Aorta (tissue), 5 donors: ENCODE measurements around the gene FEZF2. TPM values are rescaled to one million over a fixed set of nuclear protein-coding genes. Genes with fewer than 3 reads are reported as not detected.
A peak's percentile ranks its signal among the peaks of the same experiment; 100 is the strongest.

Source experiments
- ATAC-seq: fragments of 200-7000 bp; cut with Tn5 transposase; one replicate; pipeline ENCODE4 v1.9.1; 2022; ENCODE audit warnings: moderate library complexity; ENCODE audit not compliant: low FRiP score
- DNase-seq, 2 donors: peaks; one replicate each; pipeline ENCODE4 v3.0.0-alpha.2; 2020
- H3K27ac ChIP-seq, 2 donors: one replicate each; pipeline ENCODE4 v1.5.1; 2013; ENCODE audit warnings: low read length in 2 of 2, mild to moderate bottlenecking in 2 of 2, moderate library complexity in 2 of 2, control low read depth in 1 of 2, inconsistent platforms in 1 of 2, low read depth in 1 of 2
- H3K27me3 ChIP-seq, 2 donors: one replicate each; pipeline ENCODE4 v1.6.1; 2013; ENCODE audit warnings: control low read depth in 1 of 2, low read length in 1 of 2, mild to moderate bottlenecking in 1 of 2, moderate library complexity in 1 of 2; ENCODE audit not compliant: insufficient read depth in 2 of 2, control insufficient read depth in 1 of 2
- H3K36me3 ChIP-seq, 2 donors: one replicate each; pipeline ENCODE4 v1.6.1; 2013; ENCODE audit warnings: control low read depth in 1 of 2, low read length in 1 of 2, mild to moderate bottlenecking in 1 of 2; ENCODE audit not compliant: insufficient read depth in 2 of 2, control insufficient read depth in 1 of 2
- H3K4me1 ChIP-seq, 2 donors: one replicate each; pipeline ENCODE4 v1.6.1; 2013; ENCODE audit warnings: low read length in 2 of 2, control low read depth in 1 of 2, mild to moderate bottlenecking in 1 of 2, moderate library complexity in 1 of 2; ENCODE audit not compliant: insufficient read depth in 2 of 2, control insufficient read depth in 1 of 2
- H3K4me3 ChIP-seq, 2 donors: one replicate each; pipeline ENCODE4 v1.5.1; 2013; ENCODE audit warnings: low read length in 2 of 2, control low read depth in 1 of 2, mild to moderate bottlenecking in 1 of 2
- H3K9me3 ChIP-seq: one replicate; pipeline ENCODE4 v1.6.1; 2013; ENCODE audit warnings: mild to moderate bottlenecking, low read length; ENCODE audit not compliant: control insufficient read depth
- WGBS, 2 donors: extraction: QIAGEN DNeasy Blood & Tissue Kit; methylation state at CpG; one replicate each; pipeline ENCODE4 v1.1.7; 2013; 5-methylcytosine and 5-hydroxymethylcytosine counted together
- intact Hi-C, 2 donors: fragments of 100-400 bp; cut with DNase I; formaldehyde crosslinking; loops; one replicate each; pipeline versions ENCODE4 v1.14.2 to v1.15.0; 2022
- long read RNA-seq, 2 donors: library from polyadenylated mRNA; unstranded; transcript quantifications; one replicate each; pipeline ENCODE4 v2.0.0, GENCODE V29; 2020 to 2021
- polyA plus RNA-seq, 2 donors: library from polyadenylated mRNA; stranded (reverse); fragments of 200-250 nt; gene quantifications; one replicate each; pipeline ENCODE4 v1.2.3, GENCODE V29; 2013
- total RNA-seq, 2 donors: library from RNA; stranded (reverse); fragmentation: NEBNext Ultra II Directional; extraction: Animal tissue kit (Norgen Biotek cat#: 25700); gene quantifications; one replicate each; pipeline ENCODE4 v1.2.1, GENCODE V29; 2021
- donor health status: healthy with polysubstance abuse.
- donor health status: Bipolar disorder and iron deficiency.
- donor health status: DM: no; HTN: no; CAD: no.
- donor health status: DM: no; HTN: no; CAD: no.
- donor health status: DM: yes; HTN: yes; CAD: no.

FEZF2 gene
- total RNA-seq, result not detected
- not detected for polyA plus RNA-seq
- long read RNA-seq, donor 1, result 0 reads
- long read RNA-seq, donor 2, result 0 reads

DNA sequence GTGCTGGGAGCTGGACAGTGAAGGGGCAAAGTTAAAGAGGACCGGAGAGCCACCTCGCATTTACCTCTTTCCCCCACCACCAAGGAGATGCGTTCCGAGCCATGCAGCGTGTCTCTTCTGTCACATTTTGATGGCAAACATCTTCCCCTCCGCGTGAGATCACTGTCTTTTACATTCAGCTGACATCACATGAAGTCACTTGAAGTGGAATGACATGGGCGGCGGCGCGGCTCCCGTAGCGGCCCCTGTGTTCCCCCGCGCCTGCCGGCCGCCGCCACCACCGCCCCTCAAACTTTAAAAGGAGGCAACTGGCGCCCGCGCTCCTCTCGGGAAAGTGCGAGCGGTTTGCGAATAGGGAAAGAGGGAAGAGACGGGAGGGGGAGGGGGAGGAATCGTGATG is at the start of gene FEZF2:
TSS of gene FEZF2 (minus strand) at position 336 of the 400 bp plus-strand sequence. CDS start 682 bp downstream, outside the sequence.
- Histone ChIP-seq H3K36me3 (no peaks in the 10 kb centered on the region), H3K27ac (no peak within 1 kb of the TSS), H3K9me3 (no peaks in the 10 kb centered on the region), H3K4me1 (peaks cover 0 to 3% of the 10 kb centered on the region in 2 donors), H3K27me3 (peaks cover 0 to 3% of the 10 kb centered on the region in 2 donors), H3K4me3 (peak within 1 kb of the TSS in 1 of 2 donors; percentile 42)
- WGBS, 2 donors, result 4% methylated on average over 26 to 28 of the region's 28 CpGs
- intact Hi-C loops, result no loop called here
- ATAC-seq (no peak), DNase-seq (no peak)

DNA sequence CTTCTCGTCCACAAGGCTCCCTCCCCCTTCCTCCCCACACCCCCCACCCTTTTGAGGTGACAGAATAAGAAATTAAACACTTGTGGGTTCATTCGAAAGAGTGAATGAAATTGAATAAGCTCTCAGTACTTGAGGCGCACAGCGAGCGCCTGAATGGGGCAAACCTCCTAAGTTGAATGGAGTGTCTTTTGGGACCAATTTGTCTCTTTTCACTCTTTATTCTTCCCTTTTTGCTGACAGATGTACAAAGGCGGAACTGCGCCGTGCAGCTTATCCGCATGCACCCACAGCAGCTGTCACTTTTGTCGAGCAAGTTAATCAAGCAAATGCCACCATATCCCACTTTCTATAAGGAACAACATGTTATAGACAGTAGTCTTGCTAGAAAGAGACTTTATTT is 47.9 kb upstream of the FEZF2 start:
- no peaks in the 10 kb centered on the region for H3K36me3 ChIP-seq
- H3K27me3 ChIP-seq, result no peaks in the 10 kb centered on the region
- DNase-seq (no peak), ATAC-seq (no peak)
- no peak overlapping the region for H3K27ac ChIP-seq
- H3K4me1 ChIP-seq, result no peaks in the 10 kb centered on the region
- WGBS, 2 donors, result 36 to 49% methylated on average over 10 of the region's 10 CpGs
- intact Hi-C loops, result no loop called here
- no peak overlapping the region for H3K4me3 ChIP-seq
- no peaks in the 10 kb centered on the region for H3K9me3 ChIP-seq

DNA sequence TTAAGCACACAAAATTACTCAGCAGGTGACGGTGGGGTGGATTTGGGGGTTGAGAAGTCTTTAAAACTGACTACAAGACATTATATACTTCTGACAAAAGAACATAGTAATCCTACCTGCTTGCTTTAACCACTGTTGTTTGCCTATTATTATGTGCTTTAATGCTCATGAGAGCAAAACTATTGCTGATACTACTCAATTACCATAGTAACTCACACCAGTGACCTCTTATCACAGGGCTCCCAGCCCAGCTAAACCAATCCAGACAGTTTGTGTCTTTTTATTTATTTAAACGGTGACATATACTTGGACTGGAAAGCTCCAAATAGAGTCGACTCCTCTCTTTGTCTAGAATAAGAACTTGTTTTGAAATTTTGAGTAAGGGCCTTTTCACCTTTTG is 42.8 kb upstream of the FEZF2 start:
- intact Hi-C loops, result no loop called here
- Histone ChIP-seq H3K27ac (no peak overlapping the region), H3K4me3 (no peak overlapping the region), H3K4me1 (no peaks in the 10 kb centered on the region), H3K9me3 (no peaks in the 10 kb centered on the region), H3K36me3 (no peaks in the 10 kb centered on the region), H3K27me3 (no peaks in the 10 kb centered on the region)
- 37 to 43% methylated on average over 3 of the region's 3 CpGs for WGBS, 2 donors
- ATAC-seq, result no peak
- DNase-seq, result no peak

DNA sequence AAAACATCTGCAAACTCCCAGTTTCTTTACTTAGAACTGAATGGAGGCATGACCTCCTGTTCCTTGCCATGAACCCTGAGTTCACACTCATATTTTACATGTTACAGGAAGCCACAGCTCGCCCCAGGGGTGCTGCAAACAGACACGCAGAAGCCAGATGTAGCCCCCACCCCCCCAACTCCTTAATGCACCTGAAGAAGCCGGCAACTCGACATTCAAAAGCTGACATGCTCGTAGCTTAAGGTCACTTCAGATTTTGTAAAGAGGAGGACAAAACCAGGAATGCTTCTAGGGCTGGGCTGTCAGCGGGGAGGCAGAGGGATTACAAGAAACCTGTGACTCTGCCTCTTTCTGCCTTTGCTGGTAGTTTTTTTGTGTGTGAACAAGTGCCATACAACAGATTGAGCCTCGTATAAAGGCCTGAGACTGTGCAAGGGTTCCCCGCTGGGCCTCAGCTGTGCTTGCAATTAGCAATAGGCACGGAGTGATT is 42.0 kb upstream of the FEZF2 start:
- 80 to 83% methylated on average over 9 of the region's 9 CpGs for WGBS, 2 donors
- no peak for DNase-seq
- H3K4me1 ChIP-seq, result no peaks in the 10 kb centered on the region
- H3K9me3 ChIP-seq, result no peaks in the 10 kb centered on the region
- no peaks in the 10 kb centered on the region for H3K27me3 ChIP-seq
- no peak for ATAC-seq
- no peak overlapping the region for H3K27ac ChIP-seq
- H3K4me3 ChIP-seq, result no peak overlapping the region
- no peaks in the 10 kb centered on the region for H3K36me3 ChIP-seq
- intact Hi-C loops, result no loop called here

DNA sequence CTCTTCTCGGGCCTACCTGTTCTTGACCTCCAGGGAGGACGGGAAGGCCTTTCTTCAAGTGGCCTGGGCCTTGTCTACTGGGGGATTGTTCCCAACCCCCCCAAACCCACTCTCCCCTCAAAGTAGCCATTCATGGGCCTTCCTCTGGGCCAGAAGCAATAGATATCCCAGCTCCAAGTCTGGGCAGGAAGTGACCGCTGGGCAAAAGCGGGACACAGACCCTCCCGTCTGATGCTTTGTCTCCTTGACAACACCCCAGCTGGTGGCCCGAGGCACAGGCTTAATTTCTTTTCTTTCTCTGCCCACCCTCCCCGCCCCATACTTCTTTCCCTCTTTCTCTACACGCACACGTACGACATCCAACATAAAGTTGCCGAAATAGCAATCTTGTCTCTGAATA is 41.4 kb upstream of the FEZF2 start:
- WGBS, 2 donors, result 90 to 95% methylated on average over 11 of the region's 11 CpGs
- no peak overlapping the region for H3K4me3 ChIP-seq
- intact Hi-C loops, result no loop called here
- H3K27me3 ChIP-seq, result no peaks in the 10 kb centered on the region
- no peaks in the 10 kb centered on the region for H3K36me3 ChIP-seq
- H3K9me3 ChIP-seq, result no peaks in the 10 kb centered on the region
- no peak overlapping the region for H3K27ac ChIP-seq
- ATAC-seq (no peak), DNase-seq (no peak)
- no peaks in the 10 kb centered on the region for H3K4me1 ChIP-seq

DNA sequence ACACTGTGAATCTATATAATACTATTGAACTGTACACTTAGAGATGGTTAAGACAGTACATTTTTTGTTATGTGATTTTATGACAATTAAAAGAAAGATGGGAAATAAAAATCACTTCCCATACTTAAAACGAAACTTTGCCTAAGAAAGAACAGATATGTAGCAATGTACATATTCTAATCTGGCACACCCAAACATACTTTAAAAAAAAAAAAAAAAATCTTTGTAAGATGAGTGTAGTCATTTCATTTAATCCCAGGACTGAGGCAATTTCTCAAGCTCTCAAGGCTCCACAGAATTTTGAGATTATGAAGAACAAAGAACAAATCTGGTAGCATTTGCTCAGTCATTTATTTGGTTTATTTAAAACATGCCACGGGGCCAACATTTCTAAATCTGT is 40.3 kb upstream of the FEZF2 start:
- H3K27me3 ChIP-seq, result no peaks in the 10 kb centered on the region
- no peaks in the 10 kb centered on the region for H3K9me3 ChIP-seq
- H3K4me3 ChIP-seq, result no peak overlapping the region
- no peaks in the 10 kb centered on the region for H3K36me3 ChIP-seq
- ATAC-seq (no peak), DNase-seq (no peak)
- intact Hi-C loops, result no loop called here
- no peaks in the 10 kb centered on the region for H3K4me1 ChIP-seq
- 87 to 88% methylated on average over 2 of the region's 2 CpGs for WGBS, 2 donors
- H3K27ac ChIP-seq, result no peak overlapping the region

DNA sequence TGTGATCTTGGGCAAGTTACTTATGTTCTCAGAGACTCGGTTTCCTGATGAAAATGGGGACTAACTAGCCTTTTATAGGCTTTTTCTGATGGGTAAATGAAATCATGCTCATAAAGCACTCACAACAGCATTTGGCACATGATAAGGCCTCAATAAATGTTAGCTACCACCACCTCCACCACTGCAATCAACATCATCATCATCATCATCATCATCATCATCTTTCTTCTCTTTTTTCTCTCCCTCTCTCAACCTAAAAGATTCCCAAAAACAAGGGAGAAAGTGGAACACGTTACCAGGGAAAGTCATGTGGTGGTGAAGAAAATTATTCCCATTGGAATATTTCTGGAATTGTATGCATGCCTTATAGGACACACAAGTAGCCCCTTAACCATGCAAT is 33.6 kb upstream of the FEZF2 start:
- ATAC-seq (no peak), DNase-seq (no peak)
- intact Hi-C loops, result no loop called here
- peaks cover 0 to 2% of the 10 kb centered on the region in 2 donors for H3K27me3 ChIP-seq
- no peaks in the 10 kb centered on the region for H3K36me3 ChIP-seq
- H3K9me3 ChIP-seq, result no peaks in the 10 kb centered on the region
- H3K4me3 ChIP-seq, result no peak overlapping the region
- WGBS, 2 donors, result 86 to 88% methylated on average over 2 of the region's 2 CpGs
- H3K4me1 ChIP-seq, result no peaks in the 10 kb centered on the region
- no peak overlapping the region for H3K27ac ChIP-seq

DNA sequence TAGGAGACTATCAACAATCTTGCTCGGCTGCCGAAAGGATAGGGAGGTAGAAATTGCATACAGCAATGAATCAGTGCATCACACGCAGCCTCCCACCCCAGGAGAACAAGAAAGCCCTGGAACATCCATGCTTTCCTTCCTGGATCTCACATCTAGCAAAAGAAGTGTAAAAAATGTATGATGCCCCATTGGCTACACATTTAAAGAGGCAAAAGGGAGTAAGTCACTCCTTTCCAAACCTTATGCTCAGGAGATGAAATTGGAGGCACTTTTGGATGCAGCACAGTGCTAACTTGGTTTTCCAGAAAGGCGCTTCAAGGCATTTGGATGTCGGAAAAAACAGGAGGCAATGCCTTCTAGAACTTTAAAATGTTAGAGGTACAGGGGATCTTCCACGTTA is 32.2 kb upstream of the FEZF2 start:
- no peaks in the 10 kb centered on the region for H3K4me1 ChIP-seq
- intact Hi-C loops, result no loop called here
- ATAC-seq (no peak), DNase-seq (no peak)
- no peaks in the 10 kb centered on the region for H3K36me3 ChIP-seq
- H3K27me3 ChIP-seq, result peaks cover 0 to 2% of the 10 kb centered on the region in 2 donors
- WGBS, 2 donors, result 91 to 92% methylated on average over 6 of the region's 6 CpGs
- no peak overlapping the region for H3K4me3 ChIP-seq
- H3K27ac ChIP-seq, result no peak overlapping the region
- no peaks in the 10 kb centered on the region for H3K9me3 ChIP-seq

DNA sequence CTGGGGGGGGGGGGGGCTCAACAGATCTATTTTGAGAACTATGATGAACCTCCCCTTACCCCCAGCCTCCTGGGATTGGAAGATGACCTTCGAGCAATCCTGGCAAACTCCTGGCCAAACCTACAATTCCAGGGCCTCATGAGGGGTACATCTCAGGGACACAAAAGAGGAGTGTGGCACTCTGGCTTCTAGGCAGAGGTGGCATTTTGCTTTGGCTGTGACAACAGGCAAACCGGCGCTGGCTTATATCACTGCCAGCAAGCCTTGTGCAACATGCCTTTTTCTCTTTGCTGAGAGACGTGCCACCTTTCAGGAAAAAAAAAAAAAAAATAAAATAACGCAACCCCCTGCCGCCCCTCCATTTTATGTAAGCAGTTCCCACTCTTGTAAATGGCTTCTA is 31.8 kb upstream of the FEZF2 start:
- H3K36me3 ChIP-seq, result no peaks in the 10 kb centered on the region
- no peaks in the 10 kb centered on the region for H3K9me3 ChIP-seq
- ATAC-seq (no peak), DNase-seq (no peak)
- H3K4me3 ChIP-seq, result no peak overlapping the region
- intact Hi-C loops, result no loop called here
- 78% methylated on average over 6 of the region's 6 CpGs for WGBS, 2 donors
- H3K27ac ChIP-seq, result no peak overlapping the region
- H3K27me3 ChIP-seq, result peaks cover 0 to 2% of the 10 kb centered on the region in 2 donors
- H3K4me1 ChIP-seq, result no peaks in the 10 kb centered on the region
